PFSK-1 (cell line): ENCODE measurements around the gene HSPA14.

ENCODE experiments used
- FOXP2 ChIP-seq: optimal IDR thresholded peaks from 2 replicates; pipeline ENCODE3; 2011; ENCODE audit warnings: borderline replicate concordance, control low read depth, inconsistent platforms; ENCODE audit not compliant: insufficient read depth; ENCODE audit errors: extremely low read length, extremely low read depth
- POLR2AphosphoS5 ChIP-seq: IDR thresholded peaks from 2 replicates; pipeline ENCODE4 v1.6.1; 2012; ENCODE audit warnings: low read depth, mild to moderate bottlenecking, control low read depth, low read length, moderate library complexity
- SIN3A ChIP-seq: IDR thresholded peaks from 2 replicates; pipeline ENCODE4 v1.6.1; 2012; ENCODE audit warnings: mild to moderate bottlenecking, low read length, moderate library complexity, borderline replicate concordance; ENCODE audit not compliant: insufficient read depth
- TAF1 ChIP-seq: IDR thresholded peaks from 2 replicates; pipeline ENCODE4 v1.6.1; 2012; ENCODE audit warnings: low read length, control low read depth, borderline replicate concordance; ENCODE audit not compliant: insufficient read depth
- TF ChIP-seq, protein P1 (sequence below), 2 experiments: IDR thresholded peaks; 2 replicates each; pipeline versions ENCODE4 v1.6.1 to v1.8.0; 2011 to 2012; ENCODE audit warnings: low read depth in 2 of 2, low read length in 2 of 2, control low read depth in 1 of 2, inconsistent platforms in 1 of 2, mild to moderate bottlenecking in 1 of 2, moderate library complexity in 1 of 2; ENCODE audit not compliant: insufficient read depth in 1 of 2

The HSPA14 gene

DNA sequence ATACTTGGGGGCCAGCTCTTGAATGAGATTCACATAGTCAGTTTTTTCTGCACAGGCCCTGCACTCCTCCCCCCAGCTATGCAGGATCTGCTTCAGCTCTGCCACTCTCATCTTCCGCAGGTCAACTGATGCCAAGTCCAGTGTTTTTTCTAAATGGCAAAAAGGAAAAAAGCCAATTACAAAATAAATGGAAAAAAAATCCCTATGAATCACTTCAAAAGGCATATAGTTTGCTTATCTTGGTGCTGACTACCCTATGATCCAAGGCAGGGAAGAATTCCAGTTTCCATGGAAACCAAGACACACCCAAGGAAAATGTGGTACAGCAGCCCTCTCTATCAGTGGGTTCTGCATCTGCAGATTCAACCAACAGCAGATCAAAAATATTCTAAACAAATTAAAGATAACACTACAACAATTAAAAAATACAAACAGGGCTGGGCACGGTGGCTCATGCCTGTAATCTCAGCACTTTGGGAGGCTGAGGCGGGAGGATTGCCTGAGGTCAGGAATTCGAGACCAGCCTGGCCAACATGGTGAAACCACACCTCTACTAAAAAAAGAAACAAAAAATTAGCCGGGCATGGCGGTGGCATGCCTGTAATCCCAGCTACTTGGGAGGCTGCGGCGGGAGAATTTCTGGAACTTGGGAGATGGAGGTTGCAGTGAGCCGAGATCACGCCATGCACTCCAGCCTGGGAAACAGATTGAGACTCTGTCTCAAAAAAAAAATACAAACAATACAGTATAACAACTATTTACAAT is 17.9 kb upstream of the HSPA14 start:
- TF ChIP-seq, protein P1, sequence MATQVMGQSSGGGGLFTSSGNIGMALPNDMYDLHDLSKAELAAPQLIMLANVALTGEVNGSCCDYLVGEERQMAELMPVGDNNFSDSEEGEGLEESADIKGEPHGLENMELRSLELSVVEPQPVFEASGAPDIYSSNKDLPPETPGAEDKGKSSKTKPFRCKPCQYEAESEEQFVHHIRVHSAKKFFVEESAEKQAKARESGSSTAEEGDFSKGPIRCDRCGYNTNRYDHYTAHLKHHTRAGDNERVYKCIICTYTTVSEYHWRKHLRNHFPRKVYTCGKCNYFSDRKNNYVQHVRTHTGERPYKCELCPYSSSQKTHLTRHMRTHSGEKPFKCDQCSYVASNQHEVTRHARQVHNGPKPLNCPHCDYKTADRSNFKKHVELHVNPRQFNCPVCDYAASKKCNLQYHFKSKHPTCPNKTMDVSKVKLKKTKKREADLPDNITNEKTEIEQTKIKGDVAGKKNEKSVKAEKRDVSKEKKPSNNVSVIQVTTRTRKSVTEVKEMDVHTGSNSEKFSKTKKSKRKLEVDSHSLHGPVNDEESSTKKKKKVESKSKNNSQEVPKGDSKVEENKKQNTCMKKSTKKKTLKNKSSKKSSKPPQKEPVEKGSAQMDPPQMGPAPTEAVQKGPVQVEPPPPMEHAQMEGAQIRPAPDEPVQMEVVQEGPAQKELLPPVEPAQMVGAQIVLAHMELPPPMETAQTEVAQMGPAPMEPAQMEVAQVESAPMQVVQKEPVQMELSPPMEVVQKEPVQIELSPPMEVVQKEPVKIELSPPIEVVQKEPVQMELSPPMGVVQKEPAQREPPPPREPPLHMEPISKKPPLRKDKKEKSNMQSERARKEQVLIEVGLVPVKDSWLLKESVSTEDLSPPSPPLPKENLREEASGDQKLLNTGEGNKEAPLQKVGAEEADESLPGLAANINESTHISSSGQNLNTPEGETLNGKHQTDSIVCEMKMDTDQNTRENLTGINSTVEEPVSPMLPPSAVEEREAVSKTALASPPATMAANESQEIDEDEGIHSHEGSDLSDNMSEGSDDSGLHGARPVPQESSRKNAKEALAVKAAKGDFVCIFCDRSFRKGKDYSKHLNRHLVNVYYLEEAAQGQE (IDR thresholded peaks at IDR 0.05; ENCODE audit: insufficient read depth in 1 of 2, low read depth in 2 of 2, low read length in 2 of 2) = no peak
- TF ChIP-seq FOXP2 (no peak), SIN3A (no peak), POLR2AphosphoS5 (no peak), TAF1 (no peak)

DNA sequence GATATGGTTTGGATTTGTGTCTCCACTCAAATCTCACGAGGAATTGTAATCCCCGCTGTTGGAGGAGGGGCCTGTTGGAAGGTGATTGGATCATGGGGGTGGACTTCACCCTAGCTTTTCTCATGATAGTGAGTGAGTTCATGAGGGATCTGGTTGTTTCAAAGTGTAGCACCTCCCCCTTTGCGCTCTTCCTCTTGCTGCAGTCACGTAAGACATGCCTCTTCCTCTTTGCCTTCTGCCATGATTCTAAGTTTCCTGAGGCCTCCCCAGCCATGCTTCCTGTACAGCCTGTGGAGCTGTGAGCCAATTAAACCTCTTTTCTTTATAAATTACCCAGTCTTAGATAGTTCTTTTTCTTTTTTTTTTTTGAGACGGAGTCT is 17.3 kb upstream of the HSPA14 start:
- TF ChIP-seq SIN3A = no peak

DNA sequence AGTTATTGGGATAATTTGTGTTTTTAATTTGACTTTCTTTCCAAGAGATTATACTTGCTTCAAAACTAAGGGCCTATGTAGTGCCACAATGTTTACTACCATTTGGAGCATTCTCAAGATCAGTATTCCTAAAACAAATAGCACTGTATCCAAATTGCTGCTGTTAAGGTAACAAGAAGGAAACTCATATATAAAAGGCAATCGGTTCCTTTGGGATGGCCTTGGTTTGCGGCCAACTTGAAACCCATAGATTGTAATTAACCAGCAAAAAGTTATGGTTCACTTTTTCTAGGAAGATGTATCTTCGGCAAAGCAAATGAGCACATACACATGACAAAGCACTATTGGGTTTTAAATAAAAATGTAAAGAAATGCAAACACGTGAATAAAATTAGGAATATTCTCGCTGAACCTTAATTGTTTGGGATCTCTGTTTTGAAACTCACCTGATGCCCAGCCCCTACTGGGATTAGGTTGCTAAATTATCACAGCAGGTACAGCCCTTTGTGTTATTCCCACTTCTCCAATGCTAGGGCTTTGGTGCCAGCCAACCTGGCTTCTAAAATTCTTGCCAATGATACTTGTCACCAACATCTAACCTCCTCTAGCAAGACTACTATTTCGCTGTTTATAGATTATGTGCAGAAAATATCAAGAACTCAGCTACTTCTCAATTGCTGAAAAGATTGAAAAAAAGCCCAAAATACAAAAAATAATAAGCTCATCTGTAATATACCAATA is 16.3 kb upstream of the HSPA14 start:
- TF ChIP-seq, protein P1 (IDR thresholded peaks at IDR 0.05; ENCODE audit: insufficient read depth in 1 of 2, low read depth in 2 of 2, low read length in 2 of 2) = no peak
- TF ChIP-seq SIN3A (no peak), FOXP2 (no peak), POLR2AphosphoS5 (no peak), TAF1 (no peak)

DNA sequence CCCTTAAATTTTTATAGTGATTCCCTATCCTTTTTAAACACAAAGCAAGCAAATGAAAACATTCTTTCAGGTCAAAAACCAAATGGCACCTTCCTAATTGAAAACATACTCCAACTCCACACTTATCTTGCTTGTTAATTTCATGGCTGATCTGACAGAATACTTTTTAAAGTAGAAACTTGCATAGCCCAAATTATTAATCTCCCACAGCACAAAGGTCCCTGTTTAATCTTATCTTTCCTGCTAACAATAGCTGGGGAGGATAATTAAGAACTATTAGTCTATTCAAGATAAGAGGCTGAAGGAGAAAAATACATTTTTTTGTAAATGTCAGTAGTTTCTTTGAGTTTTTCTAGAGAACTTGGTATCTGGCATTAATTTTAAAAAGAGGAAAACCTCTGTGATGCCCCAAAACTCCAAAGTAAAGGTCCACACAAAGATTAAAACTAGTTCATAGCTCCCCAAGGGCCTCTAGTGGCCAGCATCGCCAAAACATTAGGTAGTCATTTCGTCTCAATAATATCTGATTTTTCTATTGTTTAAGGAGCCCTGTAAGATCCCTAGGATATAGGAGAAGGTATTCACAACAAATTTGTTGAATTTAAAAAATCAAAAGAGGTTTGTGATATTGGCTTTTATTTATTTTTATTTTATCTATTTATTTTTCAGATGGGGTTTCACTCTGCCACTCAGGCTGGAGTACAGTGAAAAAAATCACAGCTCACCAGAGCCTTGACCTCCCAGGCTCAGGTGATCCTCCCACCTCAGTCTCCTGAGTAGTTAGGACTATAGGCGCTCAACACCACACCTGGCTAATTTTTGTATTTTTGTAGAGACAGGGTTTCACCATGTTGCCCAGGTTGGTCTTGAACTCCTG is 15.0 kb upstream of the HSPA14 start:
- TF ChIP-seq, protein P1 (IDR thresholded peaks at IDR 0.05; ENCODE audit: insufficient read depth in 1 of 2, low read depth in 2 of 2, low read length in 2 of 2) = no peak
- TF ChIP-seq POLR2AphosphoS5 (no peak), FOXP2 (no peak), SIN3A (no peak), TAF1 (no peak)

DNA sequence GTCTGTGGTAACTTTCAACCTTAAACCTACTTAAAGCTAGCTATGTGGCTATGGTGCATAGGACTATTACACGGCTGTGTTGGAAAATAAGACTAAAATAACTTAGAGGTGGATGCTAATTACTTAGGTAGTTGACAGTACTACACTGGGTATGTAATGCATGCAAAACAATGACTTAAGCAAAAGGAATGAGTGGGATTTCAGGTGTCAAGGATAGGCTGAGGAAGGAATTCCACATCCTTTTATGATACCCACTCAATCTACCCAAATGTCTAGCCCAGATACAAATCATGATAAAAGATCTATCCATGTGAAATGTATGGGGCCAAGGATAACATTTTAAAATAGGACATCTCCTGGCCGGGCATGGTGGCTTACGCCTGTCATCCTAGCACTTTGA is 14.1 kb upstream of the HSPA14 start:
- TF ChIP-seq POLR2AphosphoS5 = no peak
- no peak for TF ChIP-seq FOXP2
- no peak for TF ChIP-seq SIN3A
- TF ChIP-seq, protein P1 (IDR thresholded peaks at IDR 0.05; ENCODE audit: insufficient read depth in 1 of 2, low read depth in 2 of 2, low read length in 2 of 2) = no peak
- no peak for TF ChIP-seq TAF1
